ENCODE data around the gene PAX8.

Gene PAX8

DNA sequence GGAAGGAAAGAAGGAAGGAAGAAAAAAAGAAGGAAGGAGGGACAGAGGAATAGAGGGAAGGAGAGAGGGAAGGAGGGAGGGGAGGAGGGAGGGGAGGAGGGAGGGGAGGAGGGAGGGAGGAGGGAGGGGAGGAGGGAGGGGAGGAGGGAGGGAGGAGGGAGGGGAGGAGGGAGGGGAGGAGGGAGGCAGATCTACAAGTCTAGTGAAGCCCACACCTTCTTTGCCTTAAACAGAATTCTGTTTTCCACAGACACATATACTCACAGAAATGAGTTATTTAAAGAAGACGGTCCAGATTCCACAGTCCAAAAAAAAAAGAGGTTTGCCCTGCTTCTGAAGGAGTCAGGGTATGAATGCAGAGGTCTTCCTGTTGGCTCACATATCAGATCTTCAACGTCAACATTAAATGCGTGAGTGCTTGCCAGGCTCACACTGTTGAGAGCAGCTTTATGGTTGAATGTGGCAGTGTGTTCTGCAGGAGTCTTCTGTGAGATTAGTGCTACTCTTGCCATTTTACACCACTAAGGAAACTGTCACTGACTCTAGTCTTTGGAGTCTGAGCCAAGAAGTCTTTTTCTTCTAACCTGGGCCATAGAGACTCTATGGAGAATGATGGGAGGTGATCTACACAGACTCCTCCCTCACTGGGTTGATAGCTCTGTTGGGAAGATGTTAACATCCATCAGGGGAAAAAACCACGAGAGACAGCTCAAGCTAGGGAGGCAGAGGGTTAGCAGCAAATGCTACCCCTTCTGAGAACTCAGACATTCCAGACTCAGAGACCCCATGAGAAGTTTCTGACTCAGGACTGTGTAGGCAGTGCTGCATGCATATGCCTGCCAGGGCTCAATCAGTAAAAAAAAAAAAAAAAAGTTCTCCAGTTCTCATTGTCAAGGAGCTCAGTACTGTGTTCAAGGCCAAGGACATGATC lies 23.3 kb downstream of the PAX8 start:
- DNase-seq (ENCODE audit: extremely low read depth, low read depth): no peak
- TF ChIP-seq, protein P1, sequence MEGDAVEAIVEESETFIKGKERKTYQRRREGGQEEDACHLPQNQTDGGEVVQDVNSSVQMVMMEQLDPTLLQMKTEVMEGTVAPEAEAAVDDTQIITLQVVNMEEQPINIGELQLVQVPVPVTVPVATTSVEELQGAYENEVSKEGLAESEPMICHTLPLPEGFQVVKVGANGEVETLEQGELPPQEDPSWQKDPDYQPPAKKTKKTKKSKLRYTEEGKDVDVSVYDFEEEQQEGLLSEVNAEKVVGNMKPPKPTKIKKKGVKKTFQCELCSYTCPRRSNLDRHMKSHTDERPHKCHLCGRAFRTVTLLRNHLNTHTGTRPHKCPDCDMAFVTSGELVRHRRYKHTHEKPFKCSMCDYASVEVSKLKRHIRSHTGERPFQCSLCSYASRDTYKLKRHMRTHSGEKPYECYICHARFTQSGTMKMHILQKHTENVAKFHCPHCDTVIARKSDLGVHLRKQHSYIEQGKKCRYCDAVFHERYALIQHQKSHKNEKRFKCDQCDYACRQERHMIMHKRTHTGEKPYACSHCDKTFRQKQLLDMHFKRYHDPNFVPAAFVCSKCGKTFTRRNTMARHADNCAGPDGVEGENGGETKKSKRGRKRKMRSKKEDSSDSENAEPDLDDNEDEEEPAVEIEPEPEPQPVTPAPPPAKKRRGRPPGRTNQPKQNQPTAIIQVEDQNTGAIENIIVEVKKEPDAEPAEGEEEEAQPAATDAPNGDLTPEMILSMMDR (IDR thresholded peaks at IDR 0.05; ENCODE audit: low read depth, low read length, missing control alignments): no peak
- no peak overlapping the region for H3K4me3 ChIP-seq (replicated peaks; ENCODE audit: low read depth, low read length)

- no peak for DNase-seq (ENCODE audit: extremely low read depth, low read depth)
- no peak overlapping the region for H3K4me3 ChIP-seq (replicated peaks; ENCODE audit: low read depth, low read length)
- TF ChIP-seq, protein P1 (IDR thresholded peaks at IDR 0.05; ENCODE audit: low read depth, low read length, missing control alignments): no peak
Observed at GRCh38 chr2:113253453-113253852, 25.3 kb downstream of the PAX8 start.

DNA sequence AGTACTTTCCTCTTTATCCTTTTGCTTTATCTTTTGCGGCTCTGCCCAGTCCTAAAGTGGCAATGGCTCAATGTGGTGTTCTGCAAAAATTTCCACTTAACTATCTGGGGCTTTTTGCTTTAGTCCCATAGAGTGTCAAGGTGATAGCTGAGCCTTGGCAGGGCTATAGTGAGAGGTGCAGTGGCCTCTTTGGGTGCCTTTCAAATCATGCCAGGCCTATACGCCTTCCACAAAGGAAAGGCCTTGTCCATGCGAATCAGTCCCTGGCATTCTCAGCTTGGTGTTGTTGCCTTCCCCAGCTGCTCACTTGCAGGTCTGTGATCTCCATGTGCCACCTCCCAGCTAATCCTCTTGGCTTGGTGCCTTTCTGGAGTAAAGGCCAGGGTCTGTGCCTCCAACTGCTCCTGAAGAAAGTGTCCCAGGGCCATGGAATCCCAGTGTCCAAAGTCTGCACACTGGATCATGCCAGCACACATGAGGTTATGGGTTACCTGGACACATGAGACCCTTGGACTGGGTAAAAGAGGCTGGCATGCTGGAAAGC lies 26.6 kb downstream of the PAX8 start:
- TF ChIP-seq, protein P1 (IDR thresholded peaks at IDR 0.05; ENCODE audit: low read depth, low read length, missing control alignments): no peak
- DNase-seq (ENCODE audit: extremely low read depth, low read depth): no peak

GRCh38 chr2:113251118-113251517 lies 27.6 kb downstream of the PAX8 start:
- no peak overlapping the region for H3K4me3 ChIP-seq (replicated peaks; ENCODE audit: low read depth, low read length)
- TF ChIP-seq, protein P1 (IDR thresholded peaks at IDR 0.05; ENCODE audit: low read depth, low read length, missing control alignments): no peak
- DNase-seq (ENCODE audit: extremely low read depth, low read depth): no peak

More for the DNA sequence above, 26.6 kb downstream of the PAX8 start:
- no peak overlapping the region for H3K4me3 ChIP-seq (replicated peaks; ENCODE audit: low read depth, low read length)

DNA sequence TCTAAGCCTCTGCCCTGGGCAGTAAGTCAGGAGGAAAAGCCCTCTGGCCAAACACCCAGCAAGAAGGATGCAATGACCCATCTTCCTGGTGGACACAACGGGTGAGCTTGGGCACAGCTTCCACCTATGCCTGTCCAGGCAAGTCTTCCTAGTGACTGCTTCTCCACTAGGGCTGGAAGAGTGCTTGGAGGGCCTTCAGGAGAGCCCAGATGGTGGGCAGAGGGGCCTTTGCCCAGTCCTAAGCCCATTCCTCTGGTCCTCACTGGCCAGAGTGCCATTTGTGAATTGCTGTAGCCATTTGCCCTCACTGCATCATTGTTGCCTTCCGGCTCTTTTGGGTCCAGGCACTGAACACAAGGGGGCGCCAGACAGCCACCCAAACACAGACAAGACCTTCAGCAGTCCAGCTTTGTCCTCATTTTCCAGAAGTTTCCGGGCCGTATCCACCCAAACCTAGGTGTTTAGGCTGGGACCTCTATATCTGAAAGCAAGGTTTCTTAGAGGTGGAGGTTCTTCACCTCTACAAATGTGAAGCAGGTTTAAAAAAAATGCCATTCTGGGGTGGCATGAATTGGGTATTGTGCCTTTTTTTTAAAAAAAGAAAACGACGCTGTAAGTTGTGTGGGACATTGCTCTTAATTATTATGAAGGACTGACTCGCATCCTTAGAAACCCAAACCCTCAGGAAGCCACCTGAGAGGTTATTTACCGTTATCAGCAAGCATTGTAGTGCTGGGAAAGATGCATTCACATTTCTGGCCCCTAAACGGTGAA lies 29.5 kb downstream of the PAX8 start:
- no peak overlapping the region for H3K4me3 ChIP-seq (replicated peaks; ENCODE audit: low read depth, low read length)
- peak; percentile 44 for DNase-seq (ENCODE audit: extremely low read depth, low read depth)
- TF ChIP-seq, protein P1 (IDR thresholded peaks at IDR 0.05; ENCODE audit: low read depth, low read length, missing control alignments): peak; percentile 96

DNA sequence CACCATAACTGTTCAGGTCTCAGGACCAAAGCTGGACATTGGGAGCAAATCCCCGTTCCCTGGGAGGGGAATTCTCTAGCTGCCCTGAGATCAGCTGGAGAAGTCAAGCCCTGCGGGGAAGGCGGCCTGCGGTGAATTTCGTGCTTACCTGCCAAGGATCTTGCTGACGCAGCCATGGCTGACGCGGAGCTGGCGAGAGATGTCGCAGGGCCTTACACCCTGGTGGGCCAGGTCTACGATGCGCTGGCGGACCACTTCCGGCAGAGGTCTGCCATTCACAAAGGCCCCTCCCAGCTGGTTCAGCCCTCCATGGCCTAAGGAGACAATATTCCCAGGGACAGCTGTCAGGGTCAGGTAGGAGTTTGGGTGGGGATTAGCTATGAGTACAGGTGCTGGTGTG lies 32.1 kb downstream of the PAX8 start:
- DNase-seq (ENCODE audit: extremely low read depth, low read depth): no peak
- H3K4me3 ChIP-seq (replicated peaks; ENCODE audit: low read depth, low read length): no peak overlapping the region
- TF ChIP-seq, protein P1 (IDR thresholded peaks at IDR 0.05; ENCODE audit: low read depth, low read length, missing control alignments): no peak
